ENCODE data around the gene SPACA6.

DNA sequence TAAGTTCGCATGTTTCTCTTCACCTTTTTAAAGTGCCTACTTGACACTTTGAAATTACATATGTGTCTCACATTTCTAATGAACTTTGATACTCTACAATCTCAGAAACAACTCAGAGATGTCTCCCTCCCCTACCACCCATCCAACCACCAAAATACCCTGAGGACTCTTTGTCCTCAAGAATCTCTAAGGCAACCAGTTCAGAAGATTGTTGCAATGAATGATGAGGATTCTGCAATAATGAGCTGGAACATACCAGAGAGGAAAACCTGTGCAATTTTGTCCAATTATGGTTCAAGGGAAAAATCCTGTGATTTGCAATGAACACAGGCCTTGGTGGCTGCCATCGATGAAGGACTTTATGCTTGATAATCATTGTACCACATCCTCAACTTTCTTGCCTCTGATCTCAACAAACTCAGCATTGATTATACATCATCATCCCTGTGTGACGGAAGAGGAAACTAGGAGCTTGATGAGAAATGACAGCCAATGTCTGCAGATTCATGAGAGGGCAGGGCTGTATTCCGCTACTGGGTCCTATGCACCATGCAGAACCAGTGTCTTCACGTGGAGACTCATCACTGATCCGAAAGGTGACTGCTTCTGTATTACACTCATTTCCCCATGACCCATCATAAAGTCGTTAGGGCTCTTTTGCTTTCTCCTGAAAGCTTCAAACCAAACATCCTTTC is 57.4 kb downstream of the SPACA6 start:
- TF ChIP-seq, protein P1, sequence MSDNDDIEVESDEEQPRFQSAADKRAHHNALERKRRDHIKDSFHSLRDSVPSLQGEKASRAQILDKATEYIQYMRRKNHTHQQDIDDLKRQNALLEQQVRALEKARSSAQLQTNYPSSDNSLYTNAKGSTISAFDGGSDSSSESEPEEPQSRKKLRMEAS (IDR thresholded peaks at IDR 0.05; ENCODE audit: low read depth, low read length) = no peak
- no peak for TF ChIP-seq POLR2A (IDR thresholded peaks at IDR 0.05; ENCODE audit: low read depth, low read length)
- no peak for TF ChIP-seq POU2F2 (IDR thresholded peaks at IDR 0.05; ENCODE audit: borderline replicate concordance, low read depth, low read length)

All from GM12878 (cell line).